Activated naive CD8-positive, alpha-beta T cell (primary cell): ENCODE data around the gene LRCH2.
"Not testable (repeated sequence)": the region's sequence is repeated elsewhere in the genome, so short reads cannot be mapped to it uniquely, and the experiment has no call there.

Experiments used
- H3K27ac Mint-ChIP-seq: one replicate; pipeline ENCODE4 v1.8.0; 2021; ENCODE audit warnings: mixed read lengths
- H3K27me3 Mint-ChIP-seq: one replicate; pipeline ENCODE4 v1.8.0; 2021; ENCODE audit warnings: mixed read lengths
- H3K36me3 Mint-ChIP-seq: one replicate; pipeline ENCODE4 v1.8.0; 2021; ENCODE audit warnings: mixed read lengths
- H3K4me1 Mint-ChIP-seq: one replicate; pipeline ENCODE4 v1.8.0; 2021; ENCODE audit warnings: low read depth, mixed read lengths
- H3K4me3 Mint-ChIP-seq: one replicate; pipeline ENCODE4 v1.8.0; 2021; ENCODE audit warnings: mild to moderate bottlenecking, mixed read lengths
- H3K9me3 Mint-ChIP-seq: one replicate; pipeline ENCODE4 v1.8.0; 2021; ENCODE audit warnings: low read depth, mixed read lengths

The LRCH2 gene

DNA sequence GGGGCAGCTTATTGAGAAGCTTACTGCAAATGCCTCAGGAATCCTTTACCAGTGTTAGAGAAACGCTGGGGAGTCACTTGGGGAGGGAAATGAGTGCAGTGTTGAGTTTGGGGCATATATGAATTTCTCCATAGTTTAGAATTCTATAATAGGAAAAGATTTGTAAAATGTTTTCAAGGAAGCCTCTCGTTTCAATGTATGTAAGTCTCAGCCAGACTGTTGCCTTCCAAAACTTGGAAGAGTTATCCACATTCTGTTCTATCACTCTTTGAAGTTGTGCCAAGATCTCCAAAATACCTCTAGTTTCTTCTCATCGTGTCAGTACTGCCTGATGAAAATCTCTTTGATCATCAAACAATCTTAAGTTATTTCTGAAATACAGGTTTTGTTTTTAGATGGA is 565 bp upstream of the LRCH2 start:
- Mint-ChIP-seq H3K9me3 (no peaks in the 10 kb centered on the region), H3K4me3 (no peak overlapping the region), H3K36me3 (no peaks in the 10 kb centered on the region), H3K27ac (no peak overlapping the region), H3K4me1 (peaks cover 5% of the 10 kb centered on the region), H3K27me3 (peaks cover 4% of the 10 kb centered on the region)

DNA sequence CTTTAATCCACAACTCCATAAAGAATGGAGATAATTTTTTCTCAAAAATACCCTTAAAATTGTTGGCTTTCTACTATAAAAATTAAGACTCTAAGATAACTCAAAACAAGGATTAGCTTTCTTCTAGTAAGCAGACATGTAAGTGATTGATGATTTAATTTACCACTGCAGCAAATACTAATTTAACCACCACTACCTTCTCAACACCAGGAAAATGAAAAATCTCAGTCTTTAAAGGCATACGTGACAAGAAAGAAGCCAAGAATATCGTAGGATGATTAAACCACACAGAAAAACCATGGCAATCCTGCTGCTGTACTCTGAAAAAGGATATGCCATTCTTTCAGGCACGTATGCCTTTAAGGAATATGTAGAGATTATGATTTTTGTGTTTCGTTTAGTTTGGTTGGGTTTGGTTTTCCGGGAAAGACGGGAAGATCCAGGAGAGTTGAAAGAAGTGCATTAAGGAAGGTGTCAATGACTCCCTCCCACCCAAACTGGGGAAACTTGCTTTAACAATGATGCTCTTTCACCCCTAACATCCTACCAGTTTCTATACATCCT is 881 bp downstream of the LRCH2 start:
- Mint-ChIP-seq H3K4me3 (peak overlapping the region; percentile 46), H3K27me3 (peaks cover 4% of the 10 kb centered on the region)

DNA sequence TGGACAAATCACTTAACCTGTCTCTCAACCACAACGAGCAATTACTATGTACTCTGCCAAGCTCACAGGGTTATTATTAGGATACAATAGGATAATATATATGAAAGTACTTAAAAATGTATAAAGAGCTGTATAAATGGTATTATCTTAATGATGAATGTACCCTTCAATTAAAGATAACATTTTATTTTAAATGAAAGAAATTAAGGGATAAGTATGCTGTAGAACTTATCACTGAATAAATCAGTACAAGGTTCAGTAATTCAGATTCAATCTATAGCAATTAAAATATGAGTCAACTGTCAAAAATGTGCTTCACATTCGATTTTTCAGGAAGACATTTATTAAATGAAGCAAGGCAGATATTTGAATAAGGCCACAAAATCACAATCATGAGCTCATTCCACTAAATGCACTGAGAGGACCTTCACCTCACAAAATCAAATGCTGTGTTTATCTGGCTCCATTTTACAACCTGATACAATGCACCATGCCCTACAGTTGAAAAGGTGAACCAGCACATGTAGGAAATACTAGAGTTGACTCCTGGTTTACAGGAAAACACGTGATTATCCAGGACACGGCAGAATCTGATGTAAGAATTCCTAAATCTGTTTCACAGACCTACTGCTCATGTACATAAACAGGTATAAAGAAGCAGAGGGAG is 4.4 kb downstream of the LRCH2 start:
- peaks cover 4% of the 10 kb centered on the region for H3K27me3 Mint-ChIP-seq
- peaks cover 5% of the 10 kb centered on the region for H3K4me1 Mint-ChIP-seq
- H3K36me3 Mint-ChIP-seq, result no peaks in the 10 kb centered on the region
- no peaks in the 10 kb centered on the region for H3K9me3 Mint-ChIP-seq
- no peak overlapping the region for H3K4me3 Mint-ChIP-seq
- H3K27ac Mint-ChIP-seq, result no peak overlapping the region

More for the DNA sequence above, 881 bp downstream of the LRCH2 start:
- H3K4me1 Mint-ChIP-seq, result peaks cover 5% of the 10 kb centered on the region
- H3K9me3 Mint-ChIP-seq, result no peaks in the 10 kb centered on the region
- H3K27ac Mint-ChIP-seq, result no peak overlapping the region
- no peaks in the 10 kb centered on the region for H3K36me3 Mint-ChIP-seq

DNA sequence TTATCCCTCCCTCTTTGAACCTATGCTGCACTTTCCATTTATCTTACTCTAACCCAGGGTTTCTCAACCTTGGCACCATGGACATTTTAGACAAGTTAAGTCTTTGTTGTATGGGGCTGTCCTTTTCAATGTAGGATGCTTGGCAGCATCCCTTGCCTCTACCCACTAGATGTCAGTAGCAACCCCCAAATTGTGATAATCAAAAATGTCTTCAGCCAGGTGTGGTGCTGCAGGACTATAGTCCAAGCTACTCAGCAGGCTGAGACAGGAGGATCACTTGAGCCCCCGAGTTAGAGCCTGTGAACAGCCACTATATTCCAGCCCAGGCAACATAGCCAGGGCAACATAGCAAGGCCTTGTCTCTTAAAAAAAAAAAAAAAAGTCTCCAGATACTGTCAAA is 7.0 kb downstream of the LRCH2 start:
- H3K27ac Mint-ChIP-seq, result no peak overlapping the region
- no peaks in the 10 kb centered on the region for H3K9me3 Mint-ChIP-seq
- no peak overlapping the region for H3K4me3 Mint-ChIP-seq
- peaks cover 2% of the 10 kb centered on the region for H3K27me3 Mint-ChIP-seq
- no peaks in the 10 kb centered on the region for H3K36me3 Mint-ChIP-seq
- no peaks in the 10 kb centered on the region for H3K4me1 Mint-ChIP-seq

DNA sequence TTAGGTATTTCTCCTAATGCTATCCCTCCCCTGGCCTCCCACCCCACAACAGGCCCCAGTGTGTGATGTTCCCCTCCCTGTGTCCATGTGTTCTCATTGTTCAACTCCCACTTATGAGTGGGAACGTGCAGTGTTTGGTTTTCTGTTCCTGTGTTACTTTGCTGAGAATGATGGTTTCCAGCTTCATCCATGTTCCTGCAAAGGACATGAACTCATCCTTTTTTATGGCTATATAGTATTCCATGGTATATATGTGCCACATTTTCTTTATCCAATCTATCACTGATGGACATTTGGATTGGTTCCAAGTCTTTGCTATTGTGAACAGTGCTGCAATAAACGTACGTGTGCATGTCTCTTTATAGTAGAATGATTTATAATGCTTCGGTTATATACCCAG is 16.6 kb downstream of the LRCH2 start:
- not testable (repeated sequence) for H3K9me3 Mint-ChIP-seq, H3K27ac Mint-ChIP-seq, H3K4me3 Mint-ChIP-seq, H3K36me3 Mint-ChIP-seq, H3K4me1 Mint-ChIP-seq, H3K27me3 Mint-ChIP-seq

DNA sequence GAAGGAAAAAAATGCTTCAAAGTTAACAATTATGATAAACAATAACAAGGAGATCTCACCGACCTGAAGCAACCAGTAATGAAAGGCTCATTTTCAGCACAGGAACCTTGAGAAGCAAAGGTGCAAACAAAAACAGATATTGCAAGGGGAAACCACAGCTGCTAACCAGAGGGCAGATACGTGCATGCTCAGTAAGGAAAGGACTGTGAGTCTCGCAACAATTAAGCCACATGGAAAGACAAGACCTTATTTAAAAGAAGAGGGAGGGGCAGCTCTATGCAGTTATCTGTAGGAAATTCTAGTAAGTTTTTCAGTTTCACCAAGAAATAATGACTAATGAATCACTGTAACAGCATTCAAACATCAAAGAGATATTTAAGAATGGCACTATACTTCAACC is 19.3 kb downstream of the LRCH2 start:
- Mint-ChIP-seq H3K4me3 (no peak overlapping the region), H3K27ac (no peak overlapping the region), H3K36me3 (no peaks in the 10 kb centered on the region), H3K9me3 (no peaks in the 10 kb centered on the region), H3K27me3 (no peaks in the 10 kb centered on the region), H3K4me1 (no peaks in the 10 kb centered on the region)

DNA sequence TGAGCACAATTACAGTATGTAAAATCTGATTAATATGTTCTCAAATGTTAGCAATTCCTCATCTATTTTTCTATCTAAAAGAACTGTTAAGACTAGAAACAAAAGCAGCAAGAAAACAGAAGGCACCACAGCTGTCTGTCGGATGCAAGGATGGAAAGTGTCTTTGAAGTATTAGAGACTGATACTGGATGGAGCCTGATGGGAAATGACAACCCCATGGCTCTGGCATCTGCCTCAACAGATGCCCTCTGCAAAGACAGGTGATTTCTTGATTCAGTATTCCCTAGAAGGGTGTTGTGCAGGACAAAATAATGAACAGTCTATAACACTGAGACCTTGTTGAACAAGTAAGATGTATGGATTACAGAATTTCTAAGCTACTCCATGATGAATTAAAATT is 19.7 kb downstream of the LRCH2 start:
- no peak overlapping the region for H3K4me3 Mint-ChIP-seq
- H3K27ac Mint-ChIP-seq, result no peak overlapping the region
- no peaks in the 10 kb centered on the region for H3K36me3 Mint-ChIP-seq
- no peaks in the 10 kb centered on the region for H3K9me3 Mint-ChIP-seq
- no peaks in the 10 kb centered on the region for H3K27me3 Mint-ChIP-seq
- H3K4me1 Mint-ChIP-seq, result no peaks in the 10 kb centered on the region

DNA sequence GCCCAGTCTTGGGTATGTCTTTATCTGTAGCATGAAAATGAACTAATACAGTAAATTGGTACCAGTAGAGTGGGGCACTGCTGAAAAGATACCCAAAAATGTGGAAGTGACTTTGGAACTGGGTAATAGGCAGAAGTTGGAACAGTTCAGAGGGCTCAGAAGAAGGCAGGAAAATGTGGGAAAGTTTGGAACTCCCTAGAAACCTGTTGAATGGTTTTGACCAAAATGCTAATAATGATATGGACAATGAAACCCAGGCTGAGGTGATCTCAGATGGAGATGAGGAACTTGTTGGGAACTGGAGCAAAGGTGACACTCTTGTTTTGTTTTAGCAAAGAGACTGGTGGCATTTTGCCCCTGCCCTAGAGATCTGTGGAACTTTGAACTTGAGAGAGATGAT is 24.3 kb downstream of the LRCH2 start:
- not testable (repeated sequence) for H3K36me3 Mint-ChIP-seq, H3K9me3 Mint-ChIP-seq, H3K4me1 Mint-ChIP-seq, H3K4me3 Mint-ChIP-seq, H3K27me3 Mint-ChIP-seq, H3K27ac Mint-ChIP-seq

DNA sequence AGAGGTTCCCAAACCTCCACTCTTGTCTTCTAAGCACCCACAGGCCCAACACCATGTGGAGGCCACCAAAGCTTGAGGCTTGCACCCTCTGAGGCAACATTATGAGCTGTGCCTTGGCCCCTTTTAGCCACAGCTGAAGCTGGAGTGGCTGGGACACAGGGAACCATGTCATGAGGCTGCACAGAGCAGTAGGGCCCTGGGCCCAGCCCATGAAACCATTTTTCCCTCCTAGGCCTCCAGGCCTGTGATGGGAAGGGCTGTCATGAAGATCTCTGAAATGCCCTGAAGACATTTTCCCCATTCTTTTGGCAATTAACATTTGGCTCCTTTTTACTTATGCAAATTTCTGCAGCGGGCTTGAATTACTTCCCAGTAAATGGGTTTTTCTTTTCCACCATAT is 29.9 kb downstream of the LRCH2 start:
- H3K27ac Mint-ChIP-seq, result no peak overlapping the region
- H3K4me3 Mint-ChIP-seq, result no peak overlapping the region
- H3K36me3 Mint-ChIP-seq, result no peaks in the 10 kb centered on the region
- H3K9me3 Mint-ChIP-seq, result peaks cover 12% of the 10 kb centered on the region
- no peaks in the 10 kb centered on the region for H3K4me1 Mint-ChIP-seq
- H3K27me3 Mint-ChIP-seq, result no peaks in the 10 kb centered on the region

DNA sequence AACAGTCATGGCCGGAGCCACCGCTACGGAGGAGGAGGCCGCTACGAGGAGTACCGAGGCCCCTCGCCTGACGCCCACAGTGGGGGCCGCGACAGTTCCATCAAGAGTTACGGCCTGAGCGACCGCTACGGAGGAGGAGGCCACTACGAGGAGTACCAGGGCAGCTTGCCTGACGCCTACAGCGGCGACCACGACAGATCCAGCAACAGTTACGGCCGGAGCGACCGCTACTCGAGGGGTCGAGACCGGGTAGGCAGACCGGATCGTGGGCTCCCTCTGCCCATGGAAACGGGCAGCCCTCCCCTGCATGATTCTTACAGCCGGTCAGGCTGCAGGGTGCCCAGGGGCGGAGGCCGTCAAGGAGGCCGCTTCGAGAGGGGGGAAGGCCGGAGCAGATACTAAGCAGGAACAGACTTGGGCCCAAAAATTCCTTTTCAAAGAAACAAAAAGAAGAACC is 41.6 kb downstream of the LRCH2 start:
- Mint-ChIP-seq H3K4me3 (no peak overlapping the region), H3K36me3 (no peaks in the 10 kb centered on the region), H3K27ac (no peak overlapping the region), H3K9me3 (peaks cover 5% of the 10 kb centered on the region), H3K27me3 (no peaks in the 10 kb centered on the region), H3K4me1 (no peaks in the 10 kb centered on the region)

DNA sequence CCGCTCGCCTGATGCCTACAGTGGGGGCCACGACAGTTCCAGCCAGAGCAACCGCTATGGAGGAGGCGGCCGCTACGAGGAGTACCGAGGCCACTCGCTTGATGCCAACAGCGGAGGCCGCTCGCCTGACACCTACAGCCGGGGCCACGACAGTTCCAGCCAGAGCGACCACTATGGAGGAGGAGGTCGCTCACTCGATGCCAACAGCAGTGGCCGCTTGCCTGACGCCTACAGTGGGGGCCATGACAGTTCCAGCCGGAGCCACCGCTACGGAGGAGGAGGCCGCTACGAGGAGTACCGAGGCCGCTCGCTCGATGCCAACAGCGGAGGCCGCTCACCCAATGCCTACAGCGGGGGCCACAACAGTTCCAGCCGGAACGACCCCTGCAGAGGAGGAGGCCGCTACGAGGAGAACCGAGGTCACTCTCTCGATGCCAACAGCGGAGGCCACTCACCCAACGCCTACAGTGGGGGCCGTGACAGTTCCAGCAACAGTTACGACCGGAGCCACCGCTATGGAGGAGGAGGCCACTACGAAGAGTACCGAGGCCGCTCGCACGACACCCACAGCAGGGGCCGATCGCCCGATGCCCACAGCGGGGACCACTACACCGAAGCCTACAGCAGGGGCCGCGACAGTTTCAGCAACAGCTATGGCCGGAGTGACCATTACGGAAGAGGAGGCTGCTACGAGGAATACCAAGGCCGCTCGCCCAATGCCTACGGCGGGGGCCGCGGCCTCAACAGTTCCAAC is 42.2 kb downstream of the LRCH2 start:
- no peaks in the 10 kb centered on the region for H3K36me3 Mint-ChIP-seq
- H3K4me3 Mint-ChIP-seq, result no peak overlapping the region
- H3K27me3 Mint-ChIP-seq, result no peaks in the 10 kb centered on the region
- H3K9me3 Mint-ChIP-seq, result peaks cover 5% of the 10 kb centered on the region
- H3K27ac Mint-ChIP-seq, result no peak overlapping the region
- no peaks in the 10 kb centered on the region for H3K4me1 Mint-ChIP-seq

DNA sequence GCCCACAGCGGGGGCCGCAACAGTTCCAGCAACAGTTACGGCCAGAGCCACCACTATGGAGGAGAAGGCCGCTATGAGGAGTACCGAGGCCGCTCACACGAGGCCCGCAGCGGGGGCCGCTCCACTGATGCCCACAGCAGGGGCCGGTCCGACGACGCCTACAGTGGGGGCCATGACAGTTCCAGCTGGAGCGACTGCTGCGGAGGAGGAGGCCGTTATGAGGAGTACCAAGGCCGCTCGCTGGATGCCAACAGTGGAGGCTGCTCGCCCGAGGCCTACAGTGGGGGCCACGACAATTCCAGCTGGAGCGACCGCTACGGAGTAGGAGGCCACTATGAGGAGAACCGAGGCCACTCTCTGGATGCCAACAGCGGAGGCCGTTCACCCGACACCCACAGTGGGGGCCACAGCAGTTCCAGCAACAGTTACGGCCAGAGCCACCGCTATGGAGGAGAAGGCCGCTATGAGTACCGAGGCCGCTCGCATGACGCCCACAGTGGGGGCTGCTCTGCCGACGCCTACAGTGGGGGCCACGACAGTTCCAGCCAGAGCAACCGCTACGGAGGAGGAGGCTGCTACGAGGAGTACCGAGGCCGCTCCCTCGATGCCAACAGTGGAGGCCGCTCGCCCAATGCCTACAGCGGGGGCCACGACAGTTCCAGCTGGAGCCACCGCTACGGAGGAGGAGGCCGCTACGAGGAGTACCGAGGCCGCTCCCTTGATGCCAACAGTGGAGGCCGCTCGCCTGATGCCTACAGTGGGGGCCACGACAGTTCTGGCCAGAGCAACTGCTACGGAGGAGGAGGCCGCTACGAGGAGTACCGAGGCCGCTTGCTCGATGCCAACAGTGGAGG is 43.0 kb downstream of the LRCH2 start:
- H3K4me1 Mint-ChIP-seq, result no peaks in the 10 kb centered on the region
- peaks cover 5% of the 10 kb centered on the region for H3K9me3 Mint-ChIP-seq
- no peak overlapping the region for H3K27ac Mint-ChIP-seq
- no peaks in the 10 kb centered on the region for H3K27me3 Mint-ChIP-seq
- no peaks in the 10 kb centered on the region for H3K36me3 Mint-ChIP-seq
- H3K4me3 Mint-ChIP-seq, result no peak overlapping the region

DNA sequence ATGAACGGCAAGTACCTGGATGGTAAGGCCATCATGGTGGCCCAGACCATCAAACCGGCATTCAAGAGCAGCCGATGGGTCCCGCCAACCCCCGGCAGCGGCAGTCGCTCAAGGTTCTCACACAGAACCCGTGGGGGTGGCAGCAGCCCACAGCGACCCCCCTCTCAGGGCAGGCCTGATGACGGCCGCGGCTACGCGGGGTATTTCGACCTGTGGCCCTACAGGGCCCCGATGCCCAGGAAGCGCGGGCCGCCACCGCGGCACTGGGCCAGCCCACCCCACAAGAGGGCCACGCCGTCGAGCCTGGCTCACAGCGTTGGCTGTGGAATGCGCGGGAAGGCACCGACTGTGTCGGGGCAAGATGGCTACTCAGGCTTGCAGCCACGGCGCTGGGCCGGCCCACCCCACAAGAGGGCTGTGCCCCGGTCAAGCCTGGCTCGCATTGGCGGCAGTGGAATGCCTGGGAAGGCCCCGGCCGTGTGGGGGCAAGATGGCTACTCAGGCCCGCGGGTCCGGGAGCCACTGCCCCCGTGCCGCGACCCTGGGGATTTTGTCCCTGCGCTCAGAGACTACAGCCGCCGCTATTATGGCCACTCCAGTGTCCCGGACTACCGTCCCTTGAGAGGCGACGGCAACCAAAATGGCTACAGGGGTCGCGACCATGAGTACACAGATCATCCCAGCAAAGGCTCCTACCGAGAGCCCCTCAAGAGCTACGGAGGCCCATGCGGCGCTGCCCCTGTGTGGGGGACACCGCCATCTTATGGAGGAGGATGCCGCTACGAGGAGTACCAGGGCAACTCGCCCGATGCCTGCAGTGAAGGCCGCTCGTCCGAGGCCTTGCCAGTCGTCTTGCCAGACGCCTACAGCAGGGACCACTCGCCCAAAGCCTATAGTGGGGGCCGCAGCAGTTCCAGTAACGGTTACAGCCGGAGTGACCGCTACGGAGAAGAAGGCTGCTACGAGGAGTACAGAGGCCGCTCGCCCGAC is 44.0 kb downstream of the LRCH2 start:
- Mint-ChIP-seq H3K4me1 (no peaks in the 10 kb centered on the region), H3K27me3 (no peaks in the 10 kb centered on the region), H3K4me3 (no peak overlapping the region), H3K9me3 (peaks cover 5% of the 10 kb centered on the region), H3K27ac (no peak overlapping the region), H3K36me3 (no peaks in the 10 kb centered on the region)

DNA sequence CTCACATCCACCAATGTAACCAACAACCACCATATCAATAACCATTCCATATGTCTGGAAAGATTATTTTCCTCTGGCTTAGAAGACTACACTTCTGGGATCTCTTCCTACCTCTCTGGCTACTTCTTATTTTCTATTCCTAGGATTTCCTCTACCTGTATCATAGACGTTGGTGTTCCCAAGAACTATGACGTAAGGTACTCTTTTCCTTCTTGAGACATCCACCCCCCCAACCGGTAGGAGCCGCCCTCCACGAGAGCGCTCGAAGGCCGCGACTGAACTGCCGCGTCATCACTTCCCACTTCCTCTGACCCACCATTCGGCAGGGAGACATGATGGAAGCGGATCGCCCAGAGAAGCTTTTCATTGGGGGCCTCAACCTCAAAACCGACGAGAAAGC is 44.8 kb downstream of the LRCH2 start, which contains the start of gene RBMXL3:
RBMXL3 (plus strand) TSS at position 301 of the 400 bp plus-strand sequence; CDS start at position 333, 32 bp downstream.
- no peaks in the 10 kb centered on the region for H3K27me3 Mint-ChIP-seq
- H3K9me3 Mint-ChIP-seq, result peaks cover 5% of the 10 kb centered on the region
- no peaks in the 10 kb centered on the region for H3K4me1 Mint-ChIP-seq
- H3K36me3 Mint-ChIP-seq, result no peaks in the 10 kb centered on the region
- H3K27ac Mint-ChIP-seq, result no peak within 1 kb of the TSS
- no peak within 1 kb of the TSS for H3K4me3 Mint-ChIP-seq
